ENCODE results near the gene ATG16L1. TPM values are rescaled to one million over a fixed set of nuclear protein-coding genes. Genes with fewer than 3 reads are reported as not detected.

The ATG16L1 gene
- total and polyA plus RNA-seq, 7 donors = 16.2 to 37.3 (median 19.6) TPM

DNA sequence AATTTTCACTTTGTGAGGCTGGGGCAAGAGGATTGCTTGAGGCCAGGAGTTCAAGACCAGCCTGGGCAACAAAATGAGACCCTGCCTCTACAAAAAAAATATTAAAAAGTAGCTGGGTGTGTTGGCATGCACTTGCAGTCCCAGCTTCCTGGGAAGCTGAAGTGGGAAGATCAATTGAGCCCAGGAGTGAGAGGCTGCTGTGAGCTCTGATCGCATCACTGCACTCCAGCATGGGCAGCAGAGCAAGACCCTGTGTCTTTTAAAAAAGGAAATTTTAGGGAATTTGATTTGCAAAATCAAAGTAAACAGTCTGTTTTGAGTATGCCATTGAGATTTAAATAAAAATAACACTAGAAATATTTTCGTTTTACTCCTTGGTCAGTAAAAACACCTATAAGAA lies 27.4 kb downstream of the ATG16L1 start:
- peaks cover 0 to 6% (median 0%) of the 10 kb centered on the region in 4 donors for H3K4me1 ChIP-seq
- H3K36me3 ChIP-seq = peaks cover 30 to 100% (median 68%) of the 10 kb centered on the region in 4 donors
- WGBS, 2 donors = 90 to 95% methylated on average over 2 of the region's 2 CpGs
- no peaks in the 10 kb centered on the region for H3K9me3 ChIP-seq
- no peak overlapping the region for H3K27ac ChIP-seq
- TF ChIP-seq POLR2AphosphoS5 (IDR thresholded peaks at IDR 0.05) (no peak), CTCF (IDR thresholded peaks at IDR 0.05) (no peak), EP300 (IDR thresholded peaks at IDR 0.05) (no peak), POLR2A (IDR thresholded peaks at IDR 0.05) (no peak)
- no peaks in the 10 kb centered on the region for H3K27me3 ChIP-seq
- intact Hi-C loops (cut with DNase I) = no loop called here
- no peak overlapping the region for H3K4me3 ChIP-seq
- no peak for DNase-seq

DNA sequence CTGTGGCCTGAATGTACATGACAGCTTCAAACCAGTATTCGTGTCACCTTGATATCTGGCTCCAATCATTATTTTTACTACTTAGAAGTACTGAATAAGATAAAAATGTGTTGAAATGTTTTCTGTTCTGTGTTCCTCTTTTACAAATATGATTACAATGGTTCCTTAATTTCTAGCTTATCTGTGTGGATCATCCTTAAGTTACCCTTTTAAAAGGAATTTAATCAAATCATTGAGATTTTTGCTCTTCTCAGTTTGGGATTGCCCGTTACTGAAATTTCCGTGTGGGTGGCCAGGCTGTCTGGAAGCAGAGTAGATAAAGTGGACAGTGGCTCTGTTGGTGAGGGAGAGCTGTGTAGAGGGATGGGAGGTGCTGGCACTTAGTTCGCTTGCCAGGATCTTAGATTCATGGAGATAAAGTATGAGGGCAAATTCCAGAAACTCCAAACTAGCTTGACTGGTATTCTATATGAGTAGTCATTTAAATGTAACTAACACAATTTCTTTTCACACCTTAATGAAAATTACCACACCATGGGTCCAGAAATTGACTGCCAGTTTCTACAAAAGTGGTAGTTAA lies 28.7 kb downstream of the ATG16L1 start:
- H3K4me3 ChIP-seq = no peak overlapping the region
- H3K36me3 ChIP-seq = peaks cover 24 to 100% (median 65%) of the 10 kb centered on the region in 4 donors
- no peak for DNase-seq
- no peak for TF ChIP-seq CTCF (IDR thresholded peaks at IDR 0.05)
- no peak for TF ChIP-seq EP300 (IDR thresholded peaks at IDR 0.05)
- TF ChIP-seq POLR2AphosphoS5 (IDR thresholded peaks at IDR 0.05) = no peak
- no peak for TF ChIP-seq POLR2A (IDR thresholded peaks at IDR 0.05)
- H3K27me3 ChIP-seq = no peaks in the 10 kb centered on the region
- H3K4me1 ChIP-seq = peaks cover 0 to 6% (median 0%) of the 10 kb centered on the region in 4 donors
- intact Hi-C loops (cut with DNase I) = no loop called here
- 44 to 80% methylated on average over 4 of the region's 4 CpGs for WGBS, 2 donors
- H3K27ac ChIP-seq = no peak overlapping the region
- no peaks in the 10 kb centered on the region for H3K9me3 ChIP-seq

DNA sequence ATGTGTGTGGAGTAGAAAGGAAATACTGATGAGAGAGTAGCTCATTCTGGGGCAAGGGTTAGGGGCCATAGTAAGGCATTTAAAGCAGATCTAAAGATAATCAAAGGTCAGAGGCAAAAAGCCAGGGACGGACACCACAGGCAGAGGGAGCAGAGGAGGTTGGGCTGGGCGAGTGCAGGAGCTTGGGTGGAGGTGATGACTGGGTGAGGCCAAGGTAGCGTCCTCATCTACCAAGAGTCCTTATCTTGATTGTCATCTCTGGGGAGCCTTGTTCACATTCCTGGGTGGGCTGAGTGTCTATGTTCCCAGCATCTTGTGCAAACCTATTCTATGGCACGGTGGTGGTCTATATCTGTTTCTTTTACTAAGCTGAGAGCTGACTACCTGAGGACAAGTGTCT lies 30.1 kb downstream of the ATG16L1 start:
- Histone ChIP-seq H3K4me3 (no peak overlapping the region), H3K27me3 (no peaks in the 10 kb centered on the region), H3K4me1 (peaks cover 0 to 6% (median 0%) of the 10 kb centered on the region in 4 donors), H3K36me3 (peaks cover 22 to 100% (median 63%) of the 10 kb centered on the region in 4 donors), H3K27ac (no peak overlapping the region), H3K9me3 (no peaks in the 10 kb centered on the region)
- no peak for TF ChIP-seq POLR2AphosphoS5 (IDR thresholded peaks at IDR 0.05)
- TF ChIP-seq POLR2A (IDR thresholded peaks at IDR 0.05) = no peak
- no peak for TF ChIP-seq EP300 (IDR thresholded peaks at IDR 0.05)
- no peak for TF ChIP-seq CTCF (IDR thresholded peaks at IDR 0.05)
- WGBS, 2 donors = 71 to 90% methylated on average over 4 of the region's 4 CpGs
- no peak for DNase-seq
- intact Hi-C loops (cut with DNase I) = no loop called here

DNA sequence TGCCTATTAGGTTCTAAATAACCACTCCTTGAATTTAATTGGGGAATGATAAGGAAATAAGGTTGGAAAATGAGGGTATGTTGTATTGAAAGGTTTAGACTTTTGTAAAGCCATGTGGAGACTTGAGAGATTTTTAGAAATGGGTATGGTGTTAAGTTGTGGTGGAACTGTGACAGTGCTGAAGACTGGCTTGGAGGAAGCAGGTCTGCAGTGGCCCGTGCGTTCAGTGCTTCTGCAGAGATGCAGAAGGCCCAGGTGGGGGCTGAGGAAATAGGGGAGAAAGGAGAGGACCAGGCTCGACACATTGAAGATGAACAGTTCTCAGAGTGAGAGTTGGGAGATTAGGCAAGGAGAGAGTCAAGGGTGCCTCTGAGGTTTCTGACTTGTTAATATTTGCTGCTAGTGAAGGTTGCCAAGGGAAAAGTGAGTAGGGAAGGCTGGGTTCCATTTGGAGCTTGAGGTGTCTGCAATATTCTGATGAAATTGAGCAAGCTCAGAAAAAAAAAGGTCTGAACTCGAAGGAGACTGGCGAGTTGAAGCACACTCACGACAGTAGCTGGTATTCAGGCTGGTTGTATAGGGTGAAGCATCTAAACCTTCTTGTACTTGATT lies 30.6 kb downstream of the ATG16L1 start:
- intact Hi-C loops (cut with DNase I) = no loop called here
- Histone ChIP-seq H3K27ac (no peak overlapping the region), H3K4me1 (peaks cover 0 to 6% (median 0%) of the 10 kb centered on the region in 4 donors), H3K9me3 (no peaks in the 10 kb centered on the region), H3K27me3 (no peaks in the 10 kb centered on the region), H3K36me3 (peaks cover 22 to 100% (median 63%) of the 10 kb centered on the region in 4 donors), H3K4me3 (no peak overlapping the region)
- no peak for TF ChIP-seq POLR2A (IDR thresholded peaks at IDR 0.05)
- TF ChIP-seq CTCF (IDR thresholded peaks at IDR 0.05) = no peak
- TF ChIP-seq EP300 (IDR thresholded peaks at IDR 0.05) = no peak
- TF ChIP-seq POLR2AphosphoS5 (IDR thresholded peaks at IDR 0.05) = no peak
- no peak for DNase-seq
- WGBS, 2 donors = 87 to 95% methylated on average over 6 of the region's 6 CpGs
